Natural killer cell treated with Interleukin-12 subunit alpha and Interleukin-12 subunit beta and Interleukin-15 and Interleukin-18, amount 100 ng/mL, for 72 hours (primary cell): ENCODE measurements around the gene PRICKLE3. TPM values are rescaled to one million over a fixed set of nuclear protein-coding genes. Genes with fewer than 3 reads are reported as not detected.
A peak's percentile ranks its signal among the peaks of the same experiment; 100 is the strongest.
"Not testable (repeated sequence)": the region's sequence is repeated elsewhere in the genome, so short reads cannot be mapped to it uniquely, and the experiment has no call there.

ENCODE experiments used
- ATAC-seq, 2 donors: fragments of 150-1000 bp; cut with Tn5 transposase in 1 of 2; sonication (Bioruptor Pico), chemical (Tn5 transposase) in 1 of 2; 2 replicates each; pipeline ENCODE4 v1.10.0; 2021
- DNase-seq: peaks from one replicate; pipeline ENCODE4 v3.0.0; 2022; ENCODE audit warnings: low spot score
- H3K27ac Mint-ChIP-seq, 2 donors: 1 replicate in 1 of 2; 2 replicates in 1 of 2; pipeline ENCODE4 v1.8.0; 2022; ENCODE audit warnings: mixed read lengths in 2 of 2, mild to moderate bottlenecking in 1 of 2, moderate library complexity in 1 of 2
- H3K27me3 Mint-ChIP-seq, 2 donors: 1 replicate in 1 of 2; 2 replicates in 1 of 2; pipeline ENCODE4 v1.8.0; 2022; ENCODE audit warnings: mixed read lengths in 2 of 2
- H3K36me3 Mint-ChIP-seq: one replicate; pipeline ENCODE4 v1.8.0; 2022; ENCODE audit warnings: mixed read lengths
- H3K4me1 Mint-ChIP-seq, 2 donors: 1 replicate in 1 of 2; 2 replicates in 1 of 2; pipeline ENCODE4 v1.8.0; 2022; ENCODE audit warnings: low read depth in 2 of 2, mixed read lengths in 2 of 2, mild to moderate bottlenecking in 1 of 2
- H3K4me3 Mint-ChIP-seq: one replicate; pipeline ENCODE4 v1.8.0; 2022; ENCODE audit warnings: mixed read lengths
- H3K9me3 Mint-ChIP-seq: 2 replicates; pipeline ENCODE4 v1.8.0; 2022; ENCODE audit warnings: mixed read lengths
- total RNA-seq, 2 donors: library from RNA; stranded (reverse); gene quantifications; one replicate each; pipeline ENCODE4 v1.2.3, GENCODE V29; 2022

Gene PRICKLE3
- total RNA-seq, 2 donors from 2014 or later = 13.1 to 16.0 TPM

GRCh38 chrX:49184294-49185281, 1.6 kb downstream of the PRICKLE3 start:
- peaks cover 11% of the 10 kb centered on the region for H3K36me3 Mint-ChIP-seq
- H3K27ac Mint-ChIP-seq = peak overlapping the region; percentile 39 to 56
- H3K4me1 Mint-ChIP-seq = peaks cover 8 to 20% of the 10 kb centered on the region in 2 donors
- peak overlapping the region; percentile 80 for H3K4me3 Mint-ChIP-seq
- H3K27me3 Mint-ChIP-seq = no peaks in the 10 kb centered on the region
- DNase-seq (no peak), ATAC-seq (peak in 1 of 2 donors; percentile 46)
- no peaks in the 10 kb centered on the region for H3K9me3 Mint-ChIP-seq

- Mint-ChIP-seq H3K4me3 (peak overlapping the region; percentile 80), H3K36me3 (peaks cover 11% of the 10 kb centered on the region), H3K27ac (peak overlapping the region in 1 of 2 donors; percentile 39), H3K4me1 (peaks cover 5 to 22% of the 10 kb centered on the region in 2 donors), H3K27me3 (no peaks in the 10 kb centered on the region), H3K9me3 (no peaks in the 10 kb centered on the region)
- no peak for DNase-seq
- no peak for ATAC-seq
Observed at GRCh38 chrX:49183701-49184281, 2.4 kb downstream of the PRICKLE3 start.

GRCh38 chrX:49179358-49179757, 6.8 kb downstream of the PRICKLE3 start:
- DNase-seq = no peak
- Mint-ChIP-seq H3K27ac (no peak overlapping the region), H3K27me3 (no peaks in the 10 kb centered on the region), H3K4me3 (no peak overlapping the region), H3K36me3 (peaks cover 11% of the 10 kb centered on the region), H3K9me3 (no peaks in the 10 kb centered on the region), H3K4me1 (peaks cover 0 to 25% of the 10 kb centered on the region in 2 donors)
- no peak for ATAC-seq

- Mint-ChIP-seq H3K27ac (no peak overlapping the region), H3K36me3 (peaks cover 11% of the 10 kb centered on the region), H3K4me1 (peaks cover 0 to 25% of the 10 kb centered on the region in 2 donors), H3K9me3 (no peaks in the 10 kb centered on the region), H3K4me3 (no peak overlapping the region), H3K27me3 (no peaks in the 10 kb centered on the region)
- ATAC-seq (peak in 1 of 2 donors; percentile 26), DNase-seq (no peak)
Observed at GRCh38 chrX:49178537-49178936, 7.6 kb downstream of the PRICKLE3 start.

- no peaks in the 10 kb centered on the region for H3K9me3 Mint-ChIP-seq
- H3K4me1 Mint-ChIP-seq = peaks cover 0 to 28% of the 10 kb centered on the region in 2 donors
- ATAC-seq (no peak), DNase-seq (no peak)
- no peaks in the 10 kb centered on the region for H3K27me3 Mint-ChIP-seq
- no peak overlapping the region for H3K4me3 Mint-ChIP-seq
- H3K27ac Mint-ChIP-seq = no peak overlapping the region
- peaks cover 11% of the 10 kb centered on the region for H3K36me3 Mint-ChIP-seq
Observed at GRCh38 chrX:49177873-49178480, 8.2 kb downstream of the PRICKLE3 start.

GRCh38 chrX:49177338-49177833, 8.8 kb downstream of the PRICKLE3 start:
- peaks cover 0 to 32% of the 10 kb centered on the region in 2 donors for H3K4me1 Mint-ChIP-seq
- peaks cover 9% of the 10 kb centered on the region for H3K36me3 Mint-ChIP-seq
- no peaks in the 10 kb centered on the region for H3K27me3 Mint-ChIP-seq
- no peak overlapping the region for H3K27ac Mint-ChIP-seq
- peak; percentile 38 to 56 for ATAC-seq
- no peak overlapping the region for H3K4me3 Mint-ChIP-seq
- no peaks in the 10 kb centered on the region for H3K9me3 Mint-ChIP-seq
- no peak for DNase-seq

- ATAC-seq = no peak
- no peak for DNase-seq
- Mint-ChIP-seq H3K27ac (no peak overlapping the region), H3K4me3 (no peak overlapping the region), H3K4me1 (peaks cover 0 to 29% of the 10 kb centered on the region in 2 donors), H3K27me3 (no peaks in the 10 kb centered on the region), H3K9me3 (no peaks in the 10 kb centered on the region), H3K36me3 (peaks cover 6% of the 10 kb centered on the region)
Observed at GRCh38 chrX:49176421-49177326, 9.5 kb downstream of the PRICKLE3 start.

- no peak overlapping the region for H3K27ac Mint-ChIP-seq
- H3K4me1 Mint-ChIP-seq = peaks cover 0 to 28% of the 10 kb centered on the region in 2 donors
- H3K4me3 Mint-ChIP-seq = no peak overlapping the region
- peaks cover 5% of the 10 kb centered on the region for H3K36me3 Mint-ChIP-seq
- no peaks in the 10 kb centered on the region for H3K9me3 Mint-ChIP-seq
- H3K27me3 Mint-ChIP-seq = no peaks in the 10 kb centered on the region
- no peak for ATAC-seq
- DNase-seq = no peak
Observed at GRCh38 chrX:49175435-49176274, 10.5 kb downstream of the PRICKLE3 start.

- Mint-ChIP-seq H3K36me3 (no peaks in the 10 kb centered on the region), H3K27ac (no peak overlapping the region), H3K9me3 (no peaks in the 10 kb centered on the region), H3K4me1 (peaks cover 0 to 24% of the 10 kb centered on the region in 2 donors), H3K4me3 (no peak overlapping the region), H3K27me3 (no peaks in the 10 kb centered on the region)
- DNase-seq = no peak
- no peak for ATAC-seq
Observed at GRCh38 chrX:49174723-49175122, 11.4 kb downstream of the PRICKLE3 start.

GRCh38 chrX:49173544-49173943, 12.6 kb downstream of the PRICKLE3 start:
- H3K4me1 Mint-ChIP-seq = peaks cover 0 to 19% of the 10 kb centered on the region in 2 donors
- H3K27me3 Mint-ChIP-seq, H3K9me3 Mint-ChIP-seq, ATAC-seq, DNase-seq, H3K36me3 Mint-ChIP-seq: not testable (repeated sequence)
- peak overlapping the region; percentile 63 to 69 for H3K27ac Mint-ChIP-seq
- H3K4me3 Mint-ChIP-seq = peak overlapping the region; percentile 84

- no peaks in the 10 kb centered on the region for H3K36me3 Mint-ChIP-seq
- H3K4me3 Mint-ChIP-seq = peak overlapping the region; percentile 84
- peak; percentile 72 for DNase-seq
- H3K9me3 Mint-ChIP-seq = no peaks in the 10 kb centered on the region
- ATAC-seq = peak; percentile 86 to 88
- no peaks in the 10 kb centered on the region for H3K27me3 Mint-ChIP-seq
- H3K27ac Mint-ChIP-seq = peak overlapping the region; percentile 63 to 69
- H3K4me1 Mint-ChIP-seq = peaks cover 7 to 22% of the 10 kb centered on the region in 2 donors
Observed at GRCh38 chrX:49172280-49172780, 13.8 kb downstream of the PRICKLE3 start.

GRCh38 chrX:49171752-49172279, 14.4 kb downstream of the PRICKLE3 start, which contains the start of gene PLP2:
PLP2 (plus strand) TSS chrX:49171898; CDS start chrX:49172001, 103 bp downstream.
- H3K27ac Mint-ChIP-seq = peak within 1 kb of the TSS; percentile 63 to 69
- peaks cover 11 to 25% of the 10 kb centered on the region in 2 donors for H3K4me1 Mint-ChIP-seq
- peak within 1 kb of the TSS; percentile 84 for H3K4me3 Mint-ChIP-seq
- DNase-seq (peak; percentile 69), ATAC-seq (peak; percentile 72 to 75)
- no peaks in the 10 kb centered on the region for H3K9me3 Mint-ChIP-seq
- H3K36me3 Mint-ChIP-seq = no peaks in the 10 kb centered on the region
- no peaks in the 10 kb centered on the region for H3K27me3 Mint-ChIP-seq
